Uterus (tissue), 4 donors: Measurements from ENCODE around the gene ZCCHC3. TPM values are rescaled to one million over a fixed set of nuclear protein-coding genes. Genes with fewer than 3 reads are reported as not detected.

Source experiments
- DNase-seq, 2 donors: peaks; one replicate each; pipeline ENCODE4 v3.0.0-alpha.2; 2019 to 2020
- H3K27ac ChIP-seq, 2 donors: fragments of 200-600 bp; sonication (generic); 1 replicate in 1 of 2; 2 replicates in 1 of 2; pipeline ENCODE4 v1.5.1; 2016 to 2018
- H3K27me3 ChIP-seq, 2 donors: fragments of 200-600 bp; sonication (generic); one replicate each; pipeline ENCODE4 v1.5.1; 2018 to 2019; ENCODE audit warnings: control low read depth in 1 of 2
- H3K36me3 ChIP-seq, 2 donors: fragments of 200-600 bp; sonication (generic); one replicate each; pipeline ENCODE4 v1.5.1; 2019; ENCODE audit warnings: control low read depth in 1 of 2
- H3K4me1 ChIP-seq, 2 donors: fragments of 200-600 bp; sonication (generic); one replicate each; pipeline ENCODE4 v1.5.1; 2018 to 2019; ENCODE audit warnings: control low read depth in 1 of 2
- H3K4me3 ChIP-seq, 2 donors: fragments of 200-600 bp; sonication (generic); 1 replicate in 1 of 2; 2 replicates in 1 of 2; pipeline ENCODE4 v1.5.1; 2018 to 2019; ENCODE audit warnings: mild to moderate bottlenecking in 1 of 2
- H3K9me3 ChIP-seq, 2 donors: fragments of 200-600 bp; sonication (generic); one replicate each; pipeline ENCODE4 v1.5.1; 2019; ENCODE audit warnings: control low read depth in 1 of 2
- POLR2A ChIP-seq, 2 donors: fragments of 450-650 bp; IDR thresholded peaks; one replicate each; pipeline ENCODE4 v1.6.1; 2016; ENCODE audit warnings: antibody characterized with exemption in 2 of 2, mild to moderate bottlenecking in 1 of 2, moderate library complexity in 1 of 2
- intact Hi-C: fragments of 100-400 bp; cut with DNase I; formaldehyde crosslinking; loops from one replicate; pipeline ENCODE4 v1.15.1; 2023; ENCODE audit warnings: low total_unique reads
- total RNA-seq, 4 donors: library from RNA; depleted of rRNA in 3 of 4; stranded (reverse); fragments of >200 nt in 3 of 4; gene quantifications; one replicate each; pipeline versions ENCODE4 v1.1.0 to v1.2.4, GENCODE V29; 2014 to 2023
- TF ChIP-seq, protein P1 (sequence below), 4 experiments: fragments of 200-600 bp in 2 of 4; fragments of 450-650 bp in 2 of 4; sonication (generic) in 2 of 4; IDR thresholded peaks; one replicate each; pipeline ENCODE4 v1.5.1; 2016 to 2019; ENCODE audit warnings: antibody characterized with exemption in 4 of 4, mild to moderate bottlenecking in 2 of 4, moderate library complexity in 1 of 4
- donor health status: DM: yes; HTN: yes; CAD: no.

Gene ZCCHC3
- total RNA-seq, 4 donors from 2014 or later = 3.3 to 56.7 (median 19.2) TPM

DNA sequence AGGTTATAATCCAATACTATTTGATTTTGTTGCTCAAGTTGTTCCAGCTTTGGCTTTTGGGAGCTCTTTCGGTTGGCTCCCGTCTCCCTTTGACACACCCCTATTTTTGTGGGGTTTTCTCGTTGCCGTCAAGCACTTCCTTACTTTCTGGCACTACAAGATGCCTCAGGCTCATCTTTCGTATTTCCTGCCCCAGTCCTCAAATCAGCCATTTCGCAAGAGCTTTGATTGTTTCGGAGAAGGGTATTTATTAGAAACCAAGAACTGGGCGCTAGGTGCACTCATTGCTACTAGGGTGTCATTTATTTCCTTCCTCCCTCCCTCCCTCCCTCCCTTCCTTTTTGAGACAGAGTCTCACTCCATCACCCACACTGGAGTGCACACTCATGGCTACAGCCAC lies 14.7 kb downstream of the ZCCHC3 start:
- H3K9me3 ChIP-seq = no peaks in the 10 kb centered on the region
- H3K27ac ChIP-seq = no peak overlapping the region
- TF ChIP-seq POLR2A (IDR thresholded peaks at IDR 0.05) = no peak
- TF ChIP-seq, protein P1, sequence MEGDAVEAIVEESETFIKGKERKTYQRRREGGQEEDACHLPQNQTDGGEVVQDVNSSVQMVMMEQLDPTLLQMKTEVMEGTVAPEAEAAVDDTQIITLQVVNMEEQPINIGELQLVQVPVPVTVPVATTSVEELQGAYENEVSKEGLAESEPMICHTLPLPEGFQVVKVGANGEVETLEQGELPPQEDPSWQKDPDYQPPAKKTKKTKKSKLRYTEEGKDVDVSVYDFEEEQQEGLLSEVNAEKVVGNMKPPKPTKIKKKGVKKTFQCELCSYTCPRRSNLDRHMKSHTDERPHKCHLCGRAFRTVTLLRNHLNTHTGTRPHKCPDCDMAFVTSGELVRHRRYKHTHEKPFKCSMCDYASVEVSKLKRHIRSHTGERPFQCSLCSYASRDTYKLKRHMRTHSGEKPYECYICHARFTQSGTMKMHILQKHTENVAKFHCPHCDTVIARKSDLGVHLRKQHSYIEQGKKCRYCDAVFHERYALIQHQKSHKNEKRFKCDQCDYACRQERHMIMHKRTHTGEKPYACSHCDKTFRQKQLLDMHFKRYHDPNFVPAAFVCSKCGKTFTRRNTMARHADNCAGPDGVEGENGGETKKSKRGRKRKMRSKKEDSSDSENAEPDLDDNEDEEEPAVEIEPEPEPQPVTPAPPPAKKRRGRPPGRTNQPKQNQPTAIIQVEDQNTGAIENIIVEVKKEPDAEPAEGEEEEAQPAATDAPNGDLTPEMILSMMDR (IDR thresholded peaks at IDR 0.05) = no peak
- H3K4me3 ChIP-seq = no peak overlapping the region
- H3K27me3 ChIP-seq = no peaks in the 10 kb centered on the region
- H3K36me3 ChIP-seq = no peaks in the 10 kb centered on the region
- intact Hi-C loops = no loop called here
- no peaks in the 10 kb centered on the region for H3K4me1 ChIP-seq
- DNase-seq = no peak

DNA sequence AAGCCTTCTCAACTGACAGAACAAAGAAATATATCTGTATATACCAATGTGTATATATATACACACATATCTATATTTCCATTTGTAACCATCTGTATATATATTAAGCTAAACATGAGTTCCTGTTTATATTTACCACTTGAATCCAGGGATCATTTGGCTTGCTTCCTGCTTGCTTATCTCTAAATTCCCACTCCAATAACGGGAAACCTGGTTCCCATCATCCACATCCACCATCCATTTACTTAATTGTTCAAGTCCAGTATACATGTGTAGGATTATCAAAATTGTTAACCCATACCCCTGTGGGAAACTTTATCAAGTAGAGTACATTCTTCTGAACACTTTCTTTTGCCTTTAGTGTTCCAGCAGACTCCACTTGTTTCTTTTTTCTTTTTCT lies 15.5 kb downstream of the ZCCHC3 start:
- H3K27ac ChIP-seq = no peak overlapping the region
- H3K4me1 ChIP-seq = no peaks in the 10 kb centered on the region
- H3K9me3 ChIP-seq = no peaks in the 10 kb centered on the region
- H3K4me3 ChIP-seq = no peak overlapping the region
- H3K36me3 ChIP-seq = no peaks in the 10 kb centered on the region
- no peak for DNase-seq
- no peak for TF ChIP-seq POLR2A (IDR thresholded peaks at IDR 0.05)
- TF ChIP-seq, protein P1 (IDR thresholded peaks at IDR 0.05) = no peak
- H3K27me3 ChIP-seq = no peaks in the 10 kb centered on the region
- intact Hi-C loops = no loop called here

DNA sequence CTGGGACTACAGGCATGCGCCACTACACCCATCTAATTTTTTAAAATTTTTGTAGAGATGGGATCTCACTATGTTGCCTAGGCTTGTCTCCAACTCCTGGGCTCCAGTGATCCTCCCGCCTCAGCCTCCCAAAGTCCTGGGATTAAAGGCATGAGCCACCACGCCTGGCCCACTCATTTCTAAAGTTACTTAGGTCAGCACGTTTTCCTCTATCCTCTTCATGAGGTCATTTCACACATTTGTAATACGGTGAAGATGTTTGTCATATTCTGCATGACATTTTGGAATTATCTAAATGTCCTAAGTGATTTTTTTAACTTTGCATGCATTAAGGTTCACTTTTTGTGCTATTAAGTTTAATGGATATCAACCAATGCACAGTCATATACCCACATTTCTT lies 16.0 kb downstream of the ZCCHC3 start:
- intact Hi-C loops = no loop called here

DNA sequence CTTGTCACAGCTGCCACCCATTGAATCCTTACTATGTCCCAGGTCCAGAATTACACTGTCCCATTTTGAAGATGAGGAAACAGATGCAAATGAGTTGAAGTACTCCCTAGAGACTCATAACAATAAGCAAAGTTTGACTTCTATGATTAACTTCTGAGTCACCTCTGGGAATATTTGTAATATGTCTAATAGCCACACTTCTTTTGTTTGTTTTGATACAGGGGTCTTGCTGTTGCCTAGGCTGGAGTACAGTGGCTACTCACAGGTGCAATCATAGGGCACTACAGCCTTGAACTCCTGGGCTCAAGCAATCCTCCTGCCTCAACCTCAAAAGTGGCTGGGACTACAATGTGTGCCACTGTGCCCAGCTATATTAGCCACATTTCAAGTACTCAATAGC lies 16.6 kb downstream of the ZCCHC3 start:
- H3K9me3 ChIP-seq = no peaks in the 10 kb centered on the region
- no peaks in the 10 kb centered on the region for H3K4me1 ChIP-seq
- no peak for DNase-seq
- H3K36me3 ChIP-seq = no peaks in the 10 kb centered on the region
- TF ChIP-seq, protein P1 (IDR thresholded peaks at IDR 0.05) = no peak
- no peak for TF ChIP-seq POLR2A (IDR thresholded peaks at IDR 0.05)
- intact Hi-C loops = no loop called here
- H3K27me3 ChIP-seq = no peaks in the 10 kb centered on the region
- no peak overlapping the region for H3K4me3 ChIP-seq
- H3K27ac ChIP-seq = no peak overlapping the region

More for the DNA sequence above, 16.0 kb downstream of the ZCCHC3 start:
- Histone ChIP-seq H3K27me3 (no peaks in the 10 kb centered on the region), H3K27ac (no peak overlapping the region), H3K4me3 (no peak overlapping the region), H3K9me3 (no peaks in the 10 kb centered on the region), H3K36me3 (no peaks in the 10 kb centered on the region), H3K4me1 (no peaks in the 10 kb centered on the region)
- no peak for DNase-seq
- TF ChIP-seq, protein P1 (IDR thresholded peaks at IDR 0.05) = no peak
- no peak for TF ChIP-seq POLR2A (IDR thresholded peaks at IDR 0.05)

DNA sequence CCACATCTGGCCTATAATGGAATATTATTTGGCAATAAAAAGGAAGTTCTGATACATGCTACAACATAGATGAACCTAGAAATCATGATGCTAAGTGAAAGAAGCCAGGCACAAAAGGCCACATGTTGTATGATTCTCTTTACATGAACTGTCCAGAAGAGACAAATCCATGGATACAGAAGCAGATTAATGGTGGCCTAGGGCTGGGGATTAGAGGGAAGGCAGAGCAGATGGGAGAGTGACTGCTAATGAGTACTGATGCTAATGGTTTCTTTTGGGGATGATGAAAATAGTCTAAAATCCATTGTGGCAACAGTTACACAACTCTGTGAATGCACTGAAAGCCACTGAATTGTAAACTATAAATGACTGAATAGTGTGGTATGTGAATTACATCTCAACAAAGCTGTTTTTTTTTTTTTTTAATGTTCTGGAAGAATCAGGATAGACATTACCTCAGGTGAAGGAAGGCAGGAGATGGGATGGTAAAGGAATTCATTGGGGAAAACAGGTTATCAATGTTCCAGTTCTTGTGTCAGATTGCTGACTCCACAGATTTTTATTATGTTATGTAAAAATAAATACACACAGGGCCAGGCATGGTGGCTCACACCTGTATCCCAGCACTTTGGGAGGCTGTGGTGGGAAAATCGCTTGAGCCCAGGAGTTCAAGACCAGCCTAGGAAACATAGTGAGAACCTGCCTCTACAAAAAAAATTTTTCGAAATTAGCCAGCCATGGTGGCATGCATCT lies 19.1 kb downstream of the ZCCHC3 start:
- H3K9me3 ChIP-seq = no peaks in the 10 kb centered on the region
- H3K36me3 ChIP-seq = no peaks in the 10 kb centered on the region
- H3K27me3 ChIP-seq = no peaks in the 10 kb centered on the region
- H3K4me3 ChIP-seq = no peak overlapping the region
- H3K27ac ChIP-seq = no peak overlapping the region
- intact Hi-C loops = no loop called here
- no peak for DNase-seq
- no peaks in the 10 kb centered on the region for H3K4me1 ChIP-seq
- no peak for TF ChIP-seq POLR2A (IDR thresholded peaks at IDR 0.05)
- TF ChIP-seq, protein P1 (IDR thresholded peaks at IDR 0.05) = no peak
